B cell (primary cell): ENCODE data around the gene ATP5ME. TPM values are rescaled to one million over a fixed set of nuclear protein-coding genes. Genes with fewer than 3 reads are reported as not detected.

Experiments
- ATAC-seq: fragments of 200-7000 bp; cut with Tn5 transposase; one replicate; pipeline ENCODE4 v1.10.0; 2021; ENCODE audit warnings: low read depth, mild to moderate bottlenecking, moderate number of reproducible peaks, moderate library complexity
- CTCF ChIA-PET: fragments of 350-600 bp; sonication (Branson Sonifier 250); formaldehyde crosslinking; loops from one replicate; lab custom pipeline; 2021; ENCODE audit warnings: antibody characterized with exemption, inconsistent platforms; lab: Charles Lee
- POLR2A ChIA-PET: fragments of 350-600 bp; sonication (Branson Sonifier 250); formaldehyde crosslinking; loops from one replicate; lab custom pipeline; 2021; ENCODE audit warnings: antibody characterized with exemption; lab: Charles Lee
- DNase-seq: peaks from one replicate; pipeline ENCODE4 v3.0.0; 2013
- H2AFZ ChIP-seq: 2 replicates; pipeline ENCODE4 v1.6.1; 2012; ENCODE audit warnings: mild to moderate bottlenecking, low read depth, low read length; ENCODE audit not compliant: insufficient read depth, poor library complexity, severe bottlenecking
- H3K27ac ChIP-seq, 2 donors: 1 replicate in 1 of 2; 2 replicates in 1 of 2; pipeline ENCODE4 v1.5.1; 2012 to 2013; ENCODE audit warnings: low read length in 2 of 2, mild to moderate bottlenecking in 2 of 2, moderate library complexity in 1 of 2
- H3K27me3 ChIP-seq, 4 experiments: fragments of 200-600 bp in 1 of 4; sonication (generic) in 1 of 4; replicated peaks in 1 of 4; 1 replicate in 2 of 4; 2 replicates in 2 of 4; pipeline versions ENCODE4 v1.6.1 to v1.7.0; 2013 to 2016; ENCODE audit warnings: low read length in 3 of 4, mild to moderate bottlenecking in 2 of 4, mixed read lengths in 1 of 4, moderate library complexity in 1 of 4; ENCODE audit not compliant: insufficient read depth in 4 of 4, control insufficient read depth in 3 of 4; ENCODE audit errors: control extremely low read depth in 1 of 4
- H3K36me3 ChIP-seq, 2 experiments: replicated peaks in 1 of 2; 1 replicate in 1 of 2; 2 replicates in 1 of 2; pipeline versions ENCODE4 v1.6.1 to v1.7.1; 2013; ENCODE audit warnings: low read length in 1 of 2; ENCODE audit not compliant: insufficient read depth in 2 of 2, control insufficient read depth in 1 of 2; ENCODE audit errors: control extremely low read depth in 1 of 2, extremely low read depth in 1 of 2
- H3K4me1 ChIP-seq, 2 donors: fragments of 200-600 bp in 1 of 2; sonication (generic) in 1 of 2; 1 replicate in 1 of 2; 2 replicates in 1 of 2; pipeline versions ENCODE4 v1.5.1 to v1.6.1; 2013 to 2017; ENCODE audit warnings: low read length in 2 of 2; ENCODE audit not compliant: control insufficient read depth in 2 of 2, insufficient read depth in 2 of 2
- H3K4me2 ChIP-seq: replicated peaks from 2 replicates; pipeline ENCODE3; 2012; ENCODE audit warnings: mild to moderate bottlenecking, low read depth, low read length; ENCODE audit not compliant: poor library complexity, severe bottlenecking
- H3K4me3 ChIP-seq, 5 experiments: fragments of 200-600 bp in 1 of 5; sonication (generic) in 1 of 5; 1 replicate in 3 of 5; 2 replicates in 2 of 5; pipeline versions ENCODE4 v1.5.1 to v1.7.0; 2011 to 2016; ENCODE audit warnings: low read length in 4 of 5, mild to moderate bottlenecking in 4 of 5, low read depth in 2 of 5, control low read depth in 1 of 5, moderate library complexity in 1 of 5; ENCODE audit not compliant: insufficient read depth in 1 of 5; ENCODE audit errors: control extremely low read depth in 1 of 5, extremely low read depth in 1 of 5
- H3K79me2 ChIP-seq: fragments of 200-600 bp; sonication (generic); one replicate; pipeline ENCODE4 v1.6.0; 2016; ENCODE audit warnings: low read length; ENCODE audit not compliant: control insufficient read depth, insufficient read depth
- H3K9ac ChIP-seq: fragments of 200-600 bp; sonication (generic); 2 replicates; pipeline ENCODE4 v1.6.1; 2017; ENCODE audit warnings: mild to moderate bottlenecking, low read length, moderate library complexity
- H3K9me3 ChIP-seq, 3 donors: one replicate each; pipeline versions ENCODE4 v1.6.1 to v1.7.1; 2013; ENCODE audit warnings: low read length in 2 of 3; ENCODE audit not compliant: control insufficient read depth in 2 of 3, insufficient read depth in 1 of 3; ENCODE audit errors: control extremely low read depth in 1 of 3
- H4K20me1 ChIP-seq: 2 replicates; pipeline ENCODE4 v1.6.0; 2012; ENCODE audit warnings: mild to moderate bottlenecking, low read length; ENCODE audit not compliant: insufficient read depth, control insufficient read depth, poor library complexity, severe bottlenecking
- H3K27ac Mint-ChIP-seq: one replicate; pipeline ENCODE4 v1.8.0; 2021; ENCODE audit warnings: mixed read lengths
- H3K27me3 Mint-ChIP-seq: one replicate; pipeline ENCODE4 v1.8.0; 2021; ENCODE audit warnings: mixed read lengths
- H3K4me1 Mint-ChIP-seq: one replicate; pipeline ENCODE4 v1.8.0; 2021; ENCODE audit warnings: mixed read lengths
- H3K4me3 Mint-ChIP-seq: one replicate; pipeline ENCODE4 v1.8.0; 2021; ENCODE audit warnings: mixed read lengths
- H3K9me3 Mint-ChIP-seq: one replicate; pipeline ENCODE4 v1.8.0; 2022; ENCODE audit warnings: mixed read lengths; ENCODE audit not compliant: insufficient read depth
- EZH2 ChIP-seq: IDR thresholded peaks from 2 replicates; pipeline ENCODE4 v1.6.1; 2012; ENCODE audit warnings: borderline replicate concordance, low read depth, mild to moderate bottlenecking, moderate library complexity, low read length; ENCODE audit not compliant: insufficient read depth, poor library complexity, severe bottlenecking
- WGBS: methylation state at CpG from one replicate; pipeline ENCODE4 v1.1.5; 2013; ENCODE audit warnings: missing lambda C conversion rate; ENCODE audit not compliant: insufficient coverage; 5-methylcytosine and 5-hydroxymethylcytosine counted together
- intact Hi-C: fragments of 100-400 bp; cut with micrococcal nuclease; formaldehyde crosslinking; loops from one replicate; pipeline ENCODE4 v1.10.0; 2022
- polyA plus RNA-seq: library from polyadenylated mRNA; depleted of rRNA; stranded (reverse); fragments of >200 nt; gene quantifications from 2 replicates; pipeline ENCODE4 v1.2.3, GENCODE V29; 2012
- total RNA-seq, 2 donors: library from RNA; stranded (reverse); fragments of 120-200 nt in 1 of 2; gene quantifications; 1 replicate in 1 of 2; 2 replicates in 1 of 2; pipeline versions ENCODE4 v1.2.3 to v1.2.4, GENCODE V29; 2013 to 2022
- TF ChIP-seq, protein P1 (sequence below): fragments of 200-600 bp; IDR thresholded peaks from one replicate; pipeline ENCODE4 v1.8.0; 2022; ENCODE audit warnings: antibody characterized with exemption, mild to moderate bottlenecking

ATP5ME gene
- total and polyA plus RNA-seq, 2 donors (not counting 1 experiment from before 2014, with no cell fraction given): 129 to 153 TPM

DNA sequence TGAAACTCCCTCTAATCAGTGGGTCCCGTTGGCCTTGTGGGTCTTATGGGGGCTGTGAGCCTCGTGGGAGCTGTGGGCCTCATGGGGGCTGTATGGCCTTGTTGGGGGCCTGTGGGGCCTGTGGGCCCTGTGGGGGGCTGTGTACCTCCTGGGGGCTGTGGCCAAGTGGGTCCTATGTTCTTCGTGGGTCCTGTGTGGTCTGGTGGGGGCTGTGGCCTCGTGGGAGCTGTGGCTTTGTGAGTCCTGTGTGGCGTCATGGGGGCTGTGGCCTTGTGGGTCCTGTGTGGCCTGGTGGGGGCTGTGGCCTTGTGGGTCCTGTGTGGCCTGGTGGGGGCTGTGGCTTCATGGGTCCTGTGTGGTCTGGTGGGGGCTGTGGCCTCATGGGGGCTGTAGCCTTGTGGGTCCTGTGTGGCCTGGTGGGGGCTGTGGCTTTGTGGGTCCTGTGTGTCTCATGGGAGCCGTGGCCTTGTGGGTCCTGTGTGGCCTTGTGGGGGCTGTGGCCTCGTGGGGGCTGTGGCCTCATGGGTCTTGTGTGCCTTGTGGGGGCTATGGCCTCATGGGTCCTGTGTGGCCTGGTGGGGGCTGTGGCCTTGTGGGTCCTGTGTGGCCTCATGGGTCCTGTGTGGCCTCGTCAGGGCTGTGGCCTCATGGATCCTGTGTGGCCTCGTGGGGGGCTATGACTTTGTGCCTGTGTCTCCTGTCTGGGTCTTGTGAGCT lies 39.0 kb upstream of the ATP5ME start:
- ChIA-PET CTCF (interaction anchor here (0.6 kb wide), 1 partner anchor 307 kb away, joined by 3 read pairs; no protein-coding TSS in a partner anchor), POLR2A (no interaction called here)
- no peak for TF ChIP-seq EZH2
- TF ChIP-seq, protein P1, sequence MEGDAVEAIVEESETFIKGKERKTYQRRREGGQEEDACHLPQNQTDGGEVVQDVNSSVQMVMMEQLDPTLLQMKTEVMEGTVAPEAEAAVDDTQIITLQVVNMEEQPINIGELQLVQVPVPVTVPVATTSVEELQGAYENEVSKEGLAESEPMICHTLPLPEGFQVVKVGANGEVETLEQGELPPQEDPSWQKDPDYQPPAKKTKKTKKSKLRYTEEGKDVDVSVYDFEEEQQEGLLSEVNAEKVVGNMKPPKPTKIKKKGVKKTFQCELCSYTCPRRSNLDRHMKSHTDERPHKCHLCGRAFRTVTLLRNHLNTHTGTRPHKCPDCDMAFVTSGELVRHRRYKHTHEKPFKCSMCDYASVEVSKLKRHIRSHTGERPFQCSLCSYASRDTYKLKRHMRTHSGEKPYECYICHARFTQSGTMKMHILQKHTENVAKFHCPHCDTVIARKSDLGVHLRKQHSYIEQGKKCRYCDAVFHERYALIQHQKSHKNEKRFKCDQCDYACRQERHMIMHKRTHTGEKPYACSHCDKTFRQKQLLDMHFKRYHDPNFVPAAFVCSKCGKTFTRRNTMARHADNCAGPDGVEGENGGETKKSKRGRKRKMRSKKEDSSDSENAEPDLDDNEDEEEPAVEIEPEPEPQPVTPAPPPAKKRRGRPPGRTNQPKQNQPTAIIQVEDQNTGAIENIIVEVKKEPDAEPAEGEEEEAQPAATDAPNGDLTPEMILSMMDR: no peak
- H4K20me1 ChIP-seq: peaks cover 69% of the 10 kb centered on the region
- H3K4me2 ChIP-seq: no peak overlapping the region
- no peak overlapping the region for H3K4me3 Mint-ChIP-seq
- no peak overlapping the region for H3K9ac ChIP-seq
- no peak overlapping the region for H3K27ac Mint-ChIP-seq
- H3K9me3 Mint-ChIP-seq: no peaks in the 10 kb centered on the region
- H3K79me2 ChIP-seq: peaks cover 86% of the 10 kb centered on the region
- peaks cover 37% of the 10 kb centered on the region for H3K4me1 Mint-ChIP-seq
- H3K4me1 ChIP-seq: peaks cover 4 to 6% of the 10 kb centered on the region in 2 donors
- no peaks in the 10 kb centered on the region for H3K9me3 ChIP-seq
- intact Hi-C loops: no loop called here
- H3K4me3 ChIP-seq: no peak overlapping the region
- 63% methylated on average over 8 of the region's 9 CpGs for WGBS
- H3K27me3 Mint-ChIP-seq: no peaks in the 10 kb centered on the region
- ATAC-seq (no peak), DNase-seq (no peak)
- H3K27me3 ChIP-seq: no peaks in the 10 kb centered on the region
- peaks cover 0 to 12% of the 10 kb centered on the region in 2 experiments for H3K36me3 ChIP-seq
- H3K27ac ChIP-seq: no peak overlapping the region
- H2AFZ ChIP-seq: no peak overlapping the region

DNA sequence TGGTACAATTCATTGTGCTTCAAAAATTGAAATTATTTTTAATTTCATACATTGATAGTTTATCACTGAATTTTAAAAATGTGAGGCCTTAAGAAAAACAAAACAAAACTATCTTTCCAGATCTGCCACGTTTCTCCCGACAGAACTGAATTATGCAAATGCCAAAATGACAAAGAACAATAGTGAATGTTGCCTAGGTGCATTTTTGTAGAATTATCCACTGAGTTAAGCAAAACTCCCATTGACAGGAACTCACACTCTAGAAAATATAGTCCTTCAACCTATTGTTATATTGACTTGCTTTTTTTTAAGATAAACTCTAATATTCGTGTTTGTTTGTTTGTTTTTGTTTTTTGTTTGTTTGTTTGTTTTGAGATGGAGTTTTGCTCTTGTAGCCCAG lies 38.0 kb upstream of the ATP5ME start:
- Mint-ChIP-seq H3K4me3 (no peak overlapping the region), H3K4me1 (peaks cover 35% of the 10 kb centered on the region), H3K27ac (no peak overlapping the region), H3K9me3 (no peaks in the 10 kb centered on the region), H3K27me3 (no peaks in the 10 kb centered on the region)
- Histone ChIP-seq H3K36me3 (peaks cover 0 to 12% of the 10 kb centered on the region in 2 experiments), H3K27ac (no peak overlapping the region), H3K79me2 (peaks cover 86% of the 10 kb centered on the region), H3K9me3 (no peaks in the 10 kb centered on the region), H2AFZ (no peak overlapping the region), H3K4me3 (no peak overlapping the region), H3K4me1 (peaks cover 7 to 13% of the 10 kb centered on the region in 2 donors), H3K27me3 (no peaks in the 10 kb centered on the region), H3K9ac (no peak overlapping the region), H3K4me2 (no peak overlapping the region), H4K20me1 (peaks cover 68% of the 10 kb centered on the region)
- TF ChIP-seq, protein P1: no peak
- TF ChIP-seq EZH2: no peak
- POLR2A ChIA-PET: no interaction called here
- no CpG with 5 or more reads among the region's 3 CpGs for WGBS
- ATAC-seq (no peak), DNase-seq (no peak)
- CTCF ChIA-PET: no interaction called here
- intact Hi-C loops: no loop called here
